Superior temporal gyrus (tissue), 1 donor: Measurements from ENCODE around the gene SBNO1.
"Not testable (repeated sequence)": the region's sequence is repeated elsewhere in the genome, so short reads cannot be mapped to it uniquely, and the experiment has no call there.

Experiments used
- DNase-seq: peaks from one replicate; pipeline ENCODE4 v3.0.0-alpha.2; 2016; ENCODE audit errors: extremely low spot score

Gene SBNO1

DNA sequence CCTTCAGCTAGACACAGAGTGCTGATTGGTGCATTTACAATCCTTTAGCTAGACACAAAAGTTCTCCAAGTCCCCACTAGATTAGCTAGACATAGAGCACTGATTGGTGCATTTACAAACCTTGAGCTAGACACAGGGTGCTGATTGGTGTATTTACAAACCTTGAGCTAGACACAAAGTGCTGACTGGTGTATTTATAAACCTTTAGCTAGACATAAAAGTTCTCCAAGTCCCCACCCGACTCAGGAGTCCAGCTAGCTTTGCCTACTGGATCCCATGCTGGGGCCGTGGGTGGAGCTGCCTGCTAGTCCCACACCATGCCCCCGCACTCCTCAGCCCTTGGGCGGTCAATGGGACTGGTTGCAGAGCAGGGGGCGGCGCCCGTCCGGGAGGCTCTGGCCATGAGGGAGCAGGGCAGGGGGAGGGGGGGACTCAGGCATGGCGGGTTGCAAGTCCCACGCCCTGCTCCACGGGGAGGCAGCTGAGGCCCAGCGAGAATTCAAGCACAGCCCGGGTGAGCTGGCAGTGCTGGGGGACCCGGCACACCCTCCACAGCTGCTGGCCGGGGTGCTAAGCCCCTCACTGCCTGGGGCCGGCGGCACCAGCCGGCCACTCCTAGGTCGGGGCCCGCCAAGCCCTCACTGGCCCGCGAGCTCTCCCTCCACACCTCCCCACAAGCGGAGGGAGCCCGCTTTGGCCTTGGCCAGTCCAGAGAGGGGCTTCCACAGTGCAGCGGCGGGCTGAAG lies 115.5 kb downstream of the SBNO1 start:
- DNase-seq = not testable (repeated sequence)

DNA sequence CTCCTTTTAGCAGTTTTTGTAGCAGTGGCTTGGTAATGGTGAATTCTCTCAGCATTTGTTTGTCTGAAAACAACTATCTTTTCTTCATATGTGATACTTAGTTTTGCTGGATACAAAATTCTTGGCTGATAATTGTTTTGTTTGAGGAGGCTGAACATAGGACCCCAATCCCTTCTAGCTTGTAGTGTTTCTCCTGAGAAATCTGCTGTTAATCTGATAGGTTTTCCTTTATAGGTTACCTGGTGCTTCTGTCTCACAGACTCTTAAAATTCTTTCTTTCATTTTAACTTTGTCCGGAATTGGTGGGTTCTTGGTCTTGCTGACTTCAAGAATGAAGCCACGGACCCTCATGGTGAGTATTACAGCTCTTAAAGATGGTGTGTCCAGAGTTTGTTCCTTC lies 116.5 kb downstream of the SBNO1 start:
- not testable (repeated sequence) for DNase-seq

DNA sequence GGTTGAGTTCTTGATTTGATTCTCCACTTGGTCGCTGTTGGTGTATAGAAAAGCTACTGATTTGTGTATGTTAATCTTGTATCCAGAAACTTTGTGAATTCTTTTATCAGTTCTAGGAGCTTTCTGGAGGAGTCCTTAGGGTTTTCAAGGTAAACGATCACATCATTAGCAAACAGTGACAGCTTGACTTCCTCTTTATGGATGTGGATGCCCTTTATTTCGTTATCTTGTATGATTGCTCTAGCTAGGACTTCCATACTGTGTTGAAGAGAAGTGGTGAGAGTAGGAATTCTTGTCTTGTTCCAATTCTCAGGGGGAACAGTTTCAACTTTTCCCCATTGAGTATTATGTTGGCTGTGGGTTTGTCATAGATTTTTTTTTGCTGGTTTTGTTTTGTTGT lies 119.0 kb downstream of the SBNO1 start:
- DNase-seq = no peak

- no peak for DNase-seq
Observed at GRCh38 chr12:123243671-123244262, 120.9 kb downstream of the SBNO1 start.

DNA sequence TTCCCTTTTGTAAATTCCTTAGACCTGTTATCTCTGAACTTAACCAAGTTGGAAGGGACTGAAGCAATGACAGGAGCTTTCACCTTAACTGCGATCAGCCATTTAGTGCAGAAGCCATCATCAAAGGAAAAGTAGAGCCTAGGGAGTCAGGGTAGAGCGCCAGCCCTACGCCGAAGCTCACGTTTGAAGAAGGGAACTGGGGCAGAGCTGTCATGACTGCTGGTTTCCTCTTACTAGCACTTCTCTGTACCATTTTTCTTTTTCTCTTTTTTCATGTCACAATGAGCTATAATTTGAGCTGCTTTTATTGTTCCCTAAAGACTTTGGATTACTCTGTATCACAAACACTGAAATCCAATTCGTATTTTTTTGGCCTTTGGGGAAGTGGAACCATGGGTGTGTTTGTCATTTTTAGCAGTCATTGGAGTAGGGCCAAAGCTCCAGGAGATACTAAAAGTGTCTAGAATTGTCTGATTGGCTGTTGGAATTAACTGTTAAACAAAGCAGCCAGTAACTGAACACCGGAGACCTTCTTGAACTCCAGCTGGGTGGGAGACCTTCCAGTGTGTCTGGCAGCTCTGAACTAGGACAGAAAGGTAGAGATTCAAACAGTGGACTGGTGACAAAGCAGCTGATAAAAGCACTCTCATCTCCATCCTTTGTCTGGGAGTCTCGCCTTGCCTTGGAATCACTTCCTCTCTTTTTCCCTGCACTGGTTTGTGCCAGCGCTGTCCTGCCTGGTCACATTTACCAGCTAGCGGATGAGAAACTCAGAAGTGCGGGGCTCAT lies 122.3 kb downstream of the SBNO1 start:
- no peak for DNase-seq
